Endothelial cell of umbilical vein (primary cell): Measurements from ENCODE around the gene USP17L30. TPM values are rescaled to one million over a fixed set of nuclear protein-coding genes. Genes with fewer than 3 reads are reported as not detected.
"Not testable (repeated sequence)": the region's sequence is repeated elsewhere in the genome, so short reads cannot be mapped to it uniquely, and the experiment has no call there.

Source experiments
- BruUV-seq: library from RNA; stranded (reverse); fragments of 400-500 nt; replicated peaks from 2 replicates; lab custom pipeline; 2021; lab: Mats Ljungman, UMichigan
- CTCF ChIA-PET: fragments of 300-600, 350-600 bp; sonication (Branson Sonifier 250); formaldehyde crosslinking; loops from one replicate; lab custom pipeline; 2021; ENCODE audit warnings: antibody characterized with exemption, inconsistent platforms; lab: Charles Lee
- POLR2A ChIA-PET: fragments of 300-600, 350-600 bp; sonication (Branson Sonifier 250); formaldehyde crosslinking; loops from one replicate; lab custom pipeline; 2021; ENCODE audit warnings: antibody characterized with exemption, inconsistent platforms; lab: Charles Lee
- DNase-seq: peaks from one replicate; pipeline ENCODE4 v3.0.0-alpha.2; 2011; ENCODE audit warnings: low read depth, low spot score
- FAIRE-seq: peaks from 2 replicates; lab custom pipeline; 2011; peaks lifted over from hg19 to GRCh38; lab: Jason Lieb, UNC
- H2AFZ ChIP-seq: 2 replicates; pipeline ENCODE4 v1.6.0; 2012; ENCODE audit warnings: low read depth, low read length, control low read depth, inconsistent platforms
- H3K27ac ChIP-seq: 2 replicates; pipeline ENCODE4 v1.5.1; 2011; ENCODE audit warnings: low read depth, mild to moderate bottlenecking, control low read depth, low read length, moderate library complexity; ENCODE audit not compliant: insufficient read depth
- H3K27me3 ChIP-seq, 2 experiments: 2 replicates each; pipeline versions ENCODE4 v1.6.0 to v1.6.1; 2011; ENCODE audit warnings: low read length in 2 of 2, mixed read lengths in 1 of 2; ENCODE audit not compliant: control insufficient read depth in 2 of 2, insufficient read depth in 2 of 2
- H3K36me3 ChIP-seq, 2 experiments: 2 replicates in 1 of 2; 3 replicates in 1 of 2; pipeline ENCODE4 v1.5.1; 2011; ENCODE audit warnings: low read length in 2 of 2, mild to moderate bottlenecking in 1 of 2, moderate library complexity in 1 of 2; ENCODE audit not compliant: control insufficient read depth in 2 of 2, insufficient read depth in 2 of 2; ENCODE audit errors: extremely low read depth in 1 of 2
- H3K4me1 ChIP-seq: 3 replicates; pipeline ENCODE4 v1.5.1; 2011; ENCODE audit warnings: mild to moderate bottlenecking, low read length; ENCODE audit not compliant: control insufficient read depth, insufficient read depth; ENCODE audit errors: extremely low read depth
- H3K4me2 ChIP-seq: 2 replicates; pipeline ENCODE4 v1.6.1; 2011; ENCODE audit warnings: low read length, control low read depth, mixed read lengths; ENCODE audit not compliant: insufficient read depth
- H3K4me3 ChIP-seq, 3 experiments: fragments of 200-600 bp in 1 of 3; sonication (generic), shearing (Covaris generic) in 1 of 3; replicated peaks in 1 of 3; 2 replicates each; pipeline ENCODE4 v1.5.1; 2011 to 2016; ENCODE audit warnings: control low read depth in 3 of 3, low read length in 3 of 3, mild to moderate bottlenecking in 2 of 3, inconsistent platforms in 1 of 3, low read depth in 1 of 3, moderate library complexity in 1 of 3; ENCODE audit not compliant: insufficient read depth in 1 of 3
- H3K79me2 ChIP-seq: 2 replicates; pipeline ENCODE4 v1.6.0; 2012; ENCODE audit warnings: low read length, inconsistent platforms; ENCODE audit not compliant: control insufficient read depth, insufficient read depth
- H3K9ac ChIP-seq: replicated peaks from 2 replicates; pipeline ENCODE3; 2011; ENCODE audit warnings: low read length, control low read depth; ENCODE audit not compliant: insufficient read depth; ENCODE audit errors: extremely low read depth
- H3K9me1 ChIP-seq: replicated peaks from 3 replicates; pipeline ENCODE4 v1.6.0; 2011; ENCODE audit warnings: mild to moderate bottlenecking, low read length; ENCODE audit not compliant: control insufficient read depth, insufficient read depth; ENCODE audit errors: extremely low read depth
- H3K9me3 ChIP-seq: replicated peaks from 2 replicates; pipeline ENCODE4 v1.5.1; 2012; ENCODE audit warnings: low read length, inconsistent platforms; ENCODE audit not compliant: control insufficient read depth, insufficient read depth
- H4K20me1 ChIP-seq: replicated peaks from 2 replicates; pipeline ENCODE3; 2011; ENCODE audit warnings: mild to moderate bottlenecking, low read length; ENCODE audit not compliant: control insufficient read depth, insufficient read depth; ENCODE audit errors: extremely low read depth
- CTCF ChIP-seq, 2 donors: IDR thresholded peaks; 1 replicate in 1 of 2; 2 replicates in 1 of 2; pipeline ENCODE4 v1.5.1; 2011; ENCODE audit warnings: low read length in 2 of 2, mild to moderate bottlenecking in 2 of 2, moderate library complexity in 2 of 2, control low read depth in 1 of 2, inconsistent platforms in 1 of 2, low read depth in 1 of 2; ENCODE audit not compliant: insufficient read depth in 1 of 2; ENCODE audit errors: extremely low read depth in 1 of 2
- EZH2 ChIP-seq: IDR thresholded peaks from 2 replicates; pipeline ENCODE4 v1.6.1; 2012; ENCODE audit warnings: borderline replicate concordance, low read depth, mild to moderate bottlenecking, moderate library complexity, low read length, inconsistent platforms; ENCODE audit not compliant: severe bottlenecking
- FOS ChIP-seq: IDR thresholded peaks from 2 replicates; pipeline ENCODE4 v1.6.1; 2011; ENCODE audit warnings: mild to moderate bottlenecking, low read length, moderate library complexity, borderline replicate concordance; ENCODE audit not compliant: insufficient read depth
- GATA2 ChIP-seq: IDR thresholded peaks from 2 replicates; pipeline ENCODE4 v1.7.0; 2011; ENCODE audit warnings: low read depth, mild to moderate bottlenecking, moderate library complexity, mixed read lengths, low read length; ENCODE audit not compliant: insufficient read length, insufficient read depth
- JUN ChIP-seq: IDR thresholded peaks from 2 replicates; pipeline ENCODE4 v1.6.1; 2011; ENCODE audit warnings: borderline replicate concordance, low read depth; ENCODE audit not compliant: insufficient read length, insufficient read depth
- MAX ChIP-seq: IDR thresholded peaks from 2 replicates; pipeline ENCODE4 v1.6.1; 2011; ENCODE audit not compliant: insufficient read depth, insufficient read length
- MYC ChIP-seq: IDR thresholded peaks from one replicate; pipeline ENCODE4 v1.6.1; 2011; ENCODE audit warnings: mild to moderate bottlenecking, low read depth, low read length
- POLR2A ChIP-seq: IDR thresholded peaks from 2 replicates; pipeline ENCODE4 v1.6.1; 2012; ENCODE audit warnings: low read depth, mild to moderate bottlenecking, control low read depth, low read length
- POLR2AphosphoS5 ChIP-seq: IDR thresholded peaks from 2 replicates; pipeline ENCODE4 v1.6.1; 2012; ENCODE audit warnings: low read depth, mild to moderate bottlenecking, control low read depth, low read length, moderate library complexity; ENCODE audit not compliant: insufficient read depth
- dilution Hi-C: fragments of 300-500 bp; cut with MboI; formaldehyde crosslinking; loops from one replicate; pipeline ENCODE4 v1.15.0; 2019; ENCODE audit warnings: low sequenced_read_pairs; ENCODE audit not compliant: extremely low pct_ligation_motif_present
- intact Hi-C: fragments of 100-400 bp; cut with micrococcal nuclease; formaldehyde crosslinking; loops from one replicate; pipeline ENCODE4 v1.10.0; 2022
- polyA plus RNA-seq, 4 experiments: library from polyadenylated mRNA; depleted of rRNA in 3 of 4; stranded (reverse) in 3 of 4; unstranded in 1 of 4; fragments of >200 nt; gene quantifications; 2 replicates each; pipeline versions ENCODE4 v1.2.1 to v1.2.3, GENCODE V29; 2011 to 2012; ENCODE audit warnings: missing spikeins in 1 of 4
- total RNA-seq: library from RNA; stranded (reverse); gene quantifications from 2 replicates; pipeline ENCODE4 v1.2.3, GENCODE V29; 2021

USP17L30 gene
- total and polyA plus RNA-seq, 2 donors (not counting 3 experiments of a cell fraction or from before 2014, with no cell fraction given): not detected

GRCh38 chr4:9381012-9381534 is 18.1 kb downstream of the USP17L30 start:
- H3K79me2 ChIP-seq, POLR2A ChIA-PET, FAIRE-seq, H3K9me1 ChIP-seq, DNase-seq, H3K4me3 ChIP-seq, H3K27ac ChIP-seq, BruUV-seq, H3K9me3 ChIP-seq, H3K9ac ChIP-seq, H3K27me3 ChIP-seq, dilution Hi-C loops, H3K4me1 ChIP-seq, H4K20me1 ChIP-seq, intact Hi-C loops, H3K4me2 ChIP-seq, H3K36me3 ChIP-seq, CTCF ChIA-PET: not testable (repeated sequence)
- H2AFZ ChIP-seq: peak overlapping the region; percentile 57
- TF ChIP-seq CTCF (IDR thresholded peaks at IDR 0.05; ENCODE audit: extremely low read depth in 1 of 2, insufficient read depth in 1 of 2, low read depth in 1 of 2, low read length in 2 of 2): peak in 1 of 2 donors; percentile 20

GRCh38 chr4:9384126-9384525 is 21.2 kb downstream of the USP17L30 start:
- no TSS peak for BruUV-seq
- POLR2A ChIA-PET: no interaction called here
- FAIRE-seq: no peak

More at GRCh38 chr4:9384126-9384525, 21.2 kb downstream of the USP17L30 start:
- CTCF ChIA-PET: no interaction called here
- no peak overlapping the region for H3K4me2 ChIP-seq
- H3K27ac ChIP-seq: no peak overlapping the region
- no peaks in the 10 kb centered on the region for H4K20me1 ChIP-seq
- no peaks in the 10 kb centered on the region for H3K36me3 ChIP-seq
- no peaks in the 10 kb centered on the region for H3K4me1 ChIP-seq
- no peak for TF ChIP-seq MYC
- no peak for TF ChIP-seq CTCF (IDR thresholded peaks at IDR 0.05; ENCODE audit: extremely low read depth in 1 of 2, insufficient read depth in 1 of 2, low read depth in 1 of 2, low read length in 2 of 2)
- TF ChIP-seq FOS: no peak
- no peak for TF ChIP-seq EZH2
- no peak for TF ChIP-seq POLR2A
- TF ChIP-seq JUN: no peak
- no peak for TF ChIP-seq MAX
- TF ChIP-seq GATA2: no peak
- TF ChIP-seq POLR2AphosphoS5: no peak
- H3K9me1 ChIP-seq: no peaks in the 10 kb centered on the region
- H3K4me3 ChIP-seq: no peak overlapping the region
- no peaks in the 10 kb centered on the region for H3K9me3 ChIP-seq
- DNase-seq: no peak
- H2AFZ ChIP-seq: no peak overlapping the region
- dilution Hi-C loops (no loop called here), intact Hi-C loops (no loop called here)
- no peaks in the 10 kb centered on the region for H3K27me3 ChIP-seq
- H3K9ac ChIP-seq: no peak overlapping the region
- H3K79me2 ChIP-seq: no peaks in the 10 kb centered on the region
